Activated effector memory CD4-positive, alpha-beta T cell treated with Interleukin-2 at 50 U/mL for 16 hours (primary cell): ENCODE measurements around the gene CNOT6.

ENCODE experiments used
- DNase-seq: peaks from one replicate; pipeline ENCODE4 v3.0.0-alpha.2; 2020

CNOT6 gene

DNA sequence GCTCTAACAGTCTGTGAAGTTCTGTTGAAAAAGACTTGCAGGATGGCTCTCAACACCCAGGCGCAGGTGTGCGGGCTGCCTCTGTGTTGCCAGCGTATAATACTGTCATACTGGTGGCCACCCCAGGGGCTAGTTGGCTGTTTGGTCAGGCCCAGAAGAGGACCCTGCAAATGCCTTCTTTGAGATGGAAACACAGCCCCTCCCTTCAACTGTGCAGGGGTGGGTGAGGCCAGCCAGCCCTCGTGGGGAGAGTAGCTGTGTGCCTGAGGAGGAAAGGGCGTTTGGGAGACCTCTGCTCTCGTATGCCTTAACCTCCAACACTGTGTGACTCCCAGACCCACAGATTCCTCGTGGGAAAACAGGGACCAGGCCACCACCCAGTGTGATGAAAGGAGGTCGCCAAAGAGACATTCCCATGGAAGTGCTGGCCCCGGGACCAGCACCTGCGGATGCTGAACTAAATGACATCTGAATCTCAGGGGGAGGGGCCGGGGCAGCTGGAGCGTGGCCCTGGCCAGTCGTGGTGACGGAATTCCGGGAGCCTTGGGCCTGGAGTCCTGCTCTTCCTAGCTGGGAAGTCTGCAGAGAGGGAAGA lies 108.4 kb downstream of the CNOT6 start:
- no peak for DNase-seq

DNA sequence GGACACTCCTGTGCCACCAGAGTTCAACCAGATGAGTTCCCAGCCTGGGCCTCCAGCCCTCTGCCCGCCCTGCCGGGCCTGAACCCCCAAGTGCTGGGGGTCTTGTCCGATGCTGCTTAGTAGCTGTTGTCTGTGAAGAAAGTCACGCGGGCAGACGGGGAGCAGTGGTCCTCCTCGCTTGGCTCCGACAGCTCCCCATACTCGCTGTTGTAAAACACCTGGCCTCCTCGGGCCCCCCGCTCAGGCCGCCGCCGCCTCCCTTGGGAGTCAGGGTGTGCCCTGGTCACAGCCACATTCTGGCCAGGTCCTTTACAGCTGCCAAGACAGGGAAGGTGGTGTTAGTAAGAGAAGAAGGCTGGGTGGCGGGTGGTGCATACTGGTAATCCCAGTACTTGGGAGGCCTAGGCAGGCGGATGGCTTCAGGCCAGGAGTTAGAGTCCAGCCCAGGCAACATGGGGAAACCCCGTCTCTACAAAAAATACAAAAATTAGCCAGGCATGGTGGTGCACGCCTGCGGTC lies 109.0 kb downstream of the CNOT6 start:
- DNase-seq, result no peak

DNA sequence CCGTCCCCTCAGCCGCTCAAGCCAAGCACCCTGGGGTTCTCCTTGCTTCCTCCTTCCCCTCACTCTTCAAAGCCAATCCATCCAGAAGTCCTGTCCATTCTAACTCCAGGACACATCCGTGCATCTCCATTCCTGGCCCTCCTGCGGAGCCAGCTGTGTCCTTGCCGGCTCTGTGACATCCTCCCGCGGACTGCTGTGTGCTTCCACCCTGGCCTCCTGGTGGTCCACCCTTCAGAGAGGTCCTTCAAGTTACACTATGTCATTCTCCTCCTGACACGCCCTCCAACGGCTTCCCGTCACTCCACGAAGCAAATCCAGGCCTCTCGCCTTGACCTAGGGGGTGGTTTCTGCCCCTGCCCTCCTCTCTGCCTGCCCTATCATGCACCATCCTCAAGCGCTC lies 110.1 kb downstream of the CNOT6 start:
- DNase-seq, result no peak

DNA sequence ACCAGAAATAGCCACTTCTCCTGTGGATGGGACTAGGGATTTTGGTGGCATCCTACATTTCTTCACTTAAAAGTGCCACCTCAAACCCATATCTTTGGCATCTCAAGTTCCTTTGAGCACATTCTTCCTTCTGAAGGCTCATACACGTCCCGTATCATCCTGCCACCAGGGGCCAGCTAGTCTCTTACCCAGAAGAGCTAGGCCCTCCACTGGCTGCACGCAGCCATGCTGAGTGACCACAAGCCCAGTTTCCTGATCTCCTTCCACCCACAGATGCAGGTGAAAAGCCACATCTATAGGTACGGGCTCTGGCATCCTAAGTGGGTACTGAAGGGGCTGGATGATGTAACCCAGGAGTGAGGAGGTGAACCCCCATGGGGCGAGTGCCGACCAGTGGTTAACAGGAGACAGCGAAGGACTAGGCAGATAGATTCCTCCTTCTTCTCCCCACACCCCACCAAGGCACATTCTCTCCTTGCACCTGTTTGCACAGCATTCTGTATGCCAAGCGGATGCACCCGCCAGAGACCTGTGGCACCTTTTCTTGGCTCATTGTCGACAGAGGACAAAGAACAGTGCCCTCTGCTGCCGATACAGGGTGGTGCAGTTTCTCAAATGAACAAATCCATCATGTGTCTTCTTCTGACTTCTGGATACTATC lies 111.5 kb downstream of the CNOT6 start:
- peak; percentile 20 for DNase-seq

DNA sequence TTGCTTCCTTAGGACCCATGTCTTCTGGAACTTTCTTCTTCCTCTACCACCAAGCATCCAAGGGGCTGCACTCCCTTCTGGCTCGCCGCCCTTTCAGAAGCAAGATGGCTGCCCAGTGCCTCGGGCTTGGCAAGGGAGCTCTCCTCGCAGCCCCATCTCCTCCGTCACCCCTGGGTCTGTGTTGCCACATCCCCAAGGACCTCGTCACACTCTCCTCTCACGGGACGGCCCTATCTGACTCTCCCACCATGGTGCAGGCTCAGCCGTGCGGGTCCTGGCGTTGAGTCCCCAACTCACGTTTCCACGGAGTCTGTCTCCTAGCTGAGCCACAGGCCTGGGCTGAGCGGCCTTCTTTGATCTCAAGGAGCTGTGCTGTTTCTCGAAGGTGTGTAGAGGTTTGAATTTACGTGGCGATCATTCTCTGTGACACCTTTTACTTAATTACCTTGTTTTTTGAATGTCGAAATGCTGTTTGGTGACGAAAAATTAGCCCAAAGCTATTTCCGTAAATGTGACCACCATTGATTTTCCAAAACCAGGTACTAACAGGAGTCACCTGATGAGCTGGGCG lies 112.1 kb downstream of the CNOT6 start:
- DNase-seq, result no peak

DNA sequence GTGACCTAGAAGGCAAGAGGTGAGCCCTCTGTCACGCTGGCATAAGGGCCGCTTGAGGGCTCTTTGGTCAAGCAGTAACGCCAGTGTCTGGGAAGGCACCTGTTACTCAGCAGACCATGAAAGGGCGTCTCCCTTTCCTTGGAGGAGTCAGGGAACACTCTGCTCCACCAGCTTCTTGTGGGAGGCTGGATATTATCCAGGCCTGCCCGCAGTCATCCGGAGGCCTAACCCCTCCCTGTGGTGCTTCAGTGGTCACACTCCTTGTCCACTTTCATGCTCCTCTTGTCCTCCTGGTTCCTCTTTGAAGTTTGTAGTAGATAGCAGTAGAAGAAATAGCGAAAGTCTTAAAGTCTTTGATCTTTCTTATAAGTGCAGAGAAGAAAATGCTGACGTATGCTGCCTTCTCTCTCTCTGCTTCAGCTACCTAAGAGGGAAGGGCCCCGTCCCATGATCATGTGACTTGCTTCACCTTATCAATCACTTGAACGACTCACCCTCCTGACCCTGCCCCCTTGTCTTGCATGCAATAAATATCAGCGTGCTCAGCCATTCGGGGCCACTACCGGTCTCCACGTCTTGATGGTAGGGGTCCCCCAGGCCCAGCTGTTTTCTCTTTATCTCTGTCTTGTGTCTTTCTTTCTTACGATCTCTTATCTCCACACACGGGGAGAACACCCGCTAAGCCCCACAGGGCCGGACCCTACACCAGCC lies 113.8 kb downstream of the CNOT6 start:
- DNase-seq, result no peak

DNA sequence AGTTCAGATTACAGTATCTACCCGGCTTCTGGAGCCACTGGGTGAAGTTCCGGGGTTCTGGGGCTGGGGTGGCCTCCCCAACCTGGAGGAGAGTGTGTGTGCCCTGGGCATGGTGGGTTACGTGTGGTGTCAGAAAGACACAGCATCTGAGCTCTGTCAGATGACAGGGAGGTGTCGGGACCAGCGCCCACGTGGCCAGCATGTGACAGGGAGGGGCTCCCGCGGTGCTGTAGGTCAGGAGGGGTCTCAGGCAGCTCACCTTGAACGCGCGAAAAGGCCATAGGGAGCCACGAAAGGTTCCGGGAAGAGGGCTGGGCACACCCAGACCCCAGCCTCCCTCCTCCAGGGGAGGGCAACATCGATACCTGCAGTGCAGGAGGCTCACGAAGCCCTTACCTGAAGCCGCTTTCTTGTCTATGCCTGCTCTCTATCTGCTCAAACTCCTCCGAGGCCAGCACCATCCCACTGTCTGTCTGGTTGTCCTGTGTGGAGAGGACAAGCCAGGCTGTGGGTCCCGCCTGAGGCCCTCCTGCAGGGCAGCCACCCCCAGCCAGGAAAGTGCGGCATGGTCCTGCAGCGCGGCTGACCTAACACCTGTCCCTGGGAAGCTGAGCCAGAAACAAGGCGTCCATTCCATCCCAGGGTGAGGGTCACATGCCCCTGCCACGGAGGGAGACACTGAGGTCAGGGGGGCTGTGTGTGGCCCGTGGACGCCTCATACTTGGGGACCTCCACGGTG lies 114.6 kb downstream of the CNOT6 start:
- no peak for DNase-seq

DNA sequence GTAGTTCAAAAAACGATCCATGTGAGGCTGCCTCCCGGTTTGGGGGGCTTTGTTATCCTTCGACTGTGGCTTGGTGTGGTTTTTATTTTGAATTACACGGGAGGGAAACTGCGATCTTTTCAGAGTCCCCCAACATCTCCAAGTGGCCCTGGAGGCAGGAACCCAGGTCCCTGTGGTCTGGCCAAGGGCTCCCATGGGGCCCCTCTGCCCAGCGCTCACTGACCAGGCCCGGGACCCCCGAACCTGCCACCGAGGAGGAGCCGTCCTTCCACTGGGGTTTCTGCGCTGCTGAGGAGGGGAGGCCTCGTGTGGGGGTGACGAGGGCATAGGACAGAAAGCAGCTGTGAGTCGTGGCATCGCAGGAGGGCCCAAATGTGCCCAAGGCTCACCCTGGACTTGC lies 115.2 kb downstream of the CNOT6 start:
- no peak for DNase-seq

DNA sequence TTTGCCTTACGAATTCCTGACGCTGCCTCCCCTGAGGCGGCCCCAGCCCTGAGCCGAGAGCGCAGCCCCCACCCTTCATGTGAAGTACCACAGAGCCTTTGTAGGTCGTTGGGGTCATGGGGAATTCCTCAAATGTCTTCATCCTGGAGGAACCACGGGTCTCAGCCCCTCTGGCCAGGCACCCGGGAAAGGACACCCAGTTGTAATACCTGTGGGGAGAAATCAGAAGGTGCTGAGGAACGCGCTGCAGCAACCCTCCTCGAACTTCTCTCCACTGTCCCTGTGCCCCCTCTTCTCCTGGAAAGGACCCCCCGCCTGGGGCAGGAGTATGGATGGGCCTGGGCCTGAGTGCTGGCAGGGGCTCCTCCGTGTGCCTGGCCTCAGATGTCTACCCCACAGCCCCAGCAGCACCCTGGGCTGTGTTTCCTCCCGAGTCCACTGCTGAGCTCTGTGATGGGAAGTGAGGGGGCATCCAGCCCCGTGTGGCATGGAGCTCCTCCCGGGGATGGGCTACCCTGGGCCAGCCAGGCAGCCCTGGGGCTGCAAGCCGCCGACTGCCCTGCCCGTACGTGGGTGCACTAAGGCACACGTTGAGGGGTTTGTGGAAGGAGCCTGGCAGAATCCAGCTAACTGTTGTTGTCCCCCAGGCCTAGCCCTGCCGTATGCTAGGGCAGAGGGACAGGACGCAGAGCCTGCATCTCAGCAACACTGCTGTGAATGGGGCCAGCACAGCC lies 115.8 kb downstream of the CNOT6 start:
- no peak for DNase-seq

DNA sequence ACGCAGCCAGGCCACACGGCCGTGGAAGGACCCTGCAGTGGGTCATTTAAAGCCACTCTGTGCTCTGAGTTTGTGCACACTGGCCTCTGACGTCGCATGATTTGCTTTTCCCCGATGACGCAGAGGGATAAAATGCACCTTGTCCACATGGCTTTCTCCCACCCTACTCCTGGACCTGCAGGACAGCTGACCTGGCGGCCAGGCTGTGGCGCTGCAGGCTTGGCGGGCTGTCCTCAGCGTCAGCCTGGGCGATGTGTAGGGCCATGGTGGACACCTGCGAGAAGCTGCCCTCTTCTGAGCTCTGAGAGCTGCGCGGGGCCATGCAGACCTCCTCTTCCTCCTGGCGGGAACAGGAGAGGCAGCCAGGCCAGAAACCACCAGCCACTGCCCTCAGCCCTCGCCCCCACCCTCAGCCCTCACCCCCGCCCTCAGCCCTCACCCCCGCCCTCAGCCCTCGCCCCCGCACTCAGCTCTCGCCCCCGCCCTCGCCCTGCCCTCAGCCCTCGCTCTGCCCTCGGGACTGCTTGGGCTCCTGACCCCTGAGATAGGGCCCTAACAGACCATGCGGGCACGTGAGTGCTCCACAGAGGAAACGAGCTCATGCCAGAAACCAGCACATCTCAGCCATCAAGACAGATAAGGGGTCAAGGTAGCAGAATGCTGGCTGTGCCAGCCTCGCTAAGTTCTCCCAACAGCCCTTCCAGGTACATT lies 117.1 kb downstream of the CNOT6 start:
- DNase-seq, result no peak

DNA sequence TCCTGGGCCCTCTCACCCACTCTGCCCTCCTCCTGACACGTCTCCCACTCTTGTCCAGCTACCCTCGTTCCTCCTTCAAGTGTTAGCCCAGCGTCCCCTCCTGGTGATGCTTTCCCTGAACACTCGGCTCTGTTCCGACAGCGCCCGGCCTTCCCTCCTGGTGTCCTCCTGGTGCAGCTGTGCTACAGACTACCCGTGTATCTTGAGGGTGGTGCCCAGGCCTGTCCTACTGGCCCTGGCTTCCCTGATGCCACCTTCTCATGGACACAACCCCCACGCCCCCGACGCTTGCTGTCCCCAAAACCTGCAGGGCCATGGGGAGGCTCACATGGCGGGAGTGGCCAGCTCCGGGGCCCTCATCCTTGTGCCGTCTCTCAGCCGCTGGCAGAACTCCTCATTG lies 118.5 kb downstream of the CNOT6 start:
- no peak for DNase-seq

DNA sequence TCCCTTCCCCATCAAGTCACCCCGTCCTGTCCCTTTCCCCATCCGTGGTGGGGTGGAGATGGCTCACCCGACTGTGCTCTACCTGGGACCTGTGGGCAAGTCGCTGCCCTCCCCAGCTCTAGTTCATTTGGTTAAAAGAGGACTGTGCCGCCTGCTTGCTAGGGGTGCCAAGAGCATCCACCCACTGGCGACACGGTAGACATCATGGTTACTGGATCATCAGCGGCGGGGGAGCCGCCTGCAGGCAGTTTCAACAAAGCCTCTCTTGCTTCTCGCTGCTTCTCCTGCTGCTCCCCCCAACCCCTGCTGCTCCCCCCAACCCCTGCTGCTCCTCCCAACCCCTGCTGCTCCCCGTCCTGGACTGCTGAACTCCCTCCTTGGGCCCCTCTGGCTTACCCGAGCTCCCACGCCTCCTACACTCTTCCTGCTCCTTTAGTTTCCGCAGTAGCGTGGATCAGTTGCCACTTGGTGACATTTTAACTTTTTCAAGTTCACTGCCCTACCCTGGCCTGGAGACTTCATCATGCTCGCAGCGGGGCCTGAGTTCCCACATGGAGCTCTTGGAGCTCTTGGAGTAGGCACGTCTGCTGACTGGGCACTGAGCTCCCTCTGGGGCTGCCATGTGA lies 119.1 kb downstream of the CNOT6 start:
- no peak for DNase-seq

DNA sequence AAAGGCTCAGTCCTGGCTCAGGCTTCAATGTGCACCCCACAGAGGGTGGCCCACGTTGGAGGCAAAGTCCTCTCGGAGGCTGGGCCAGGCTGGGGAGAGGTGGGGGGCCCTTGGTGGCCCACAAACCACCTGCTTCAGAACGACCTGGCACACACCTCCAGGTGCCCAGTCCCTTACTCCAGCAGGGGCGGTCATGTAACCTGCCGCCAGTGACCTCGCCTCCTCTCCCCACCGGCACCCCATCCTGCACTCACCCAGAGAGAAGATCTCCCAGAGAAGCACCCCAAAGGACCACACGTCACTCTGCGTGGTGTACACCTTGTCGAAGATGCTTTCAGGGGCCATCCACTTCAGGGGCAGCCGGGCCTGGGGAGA lies 119.6 kb downstream of the CNOT6 start:
- DNase-seq, result no peak

DNA sequence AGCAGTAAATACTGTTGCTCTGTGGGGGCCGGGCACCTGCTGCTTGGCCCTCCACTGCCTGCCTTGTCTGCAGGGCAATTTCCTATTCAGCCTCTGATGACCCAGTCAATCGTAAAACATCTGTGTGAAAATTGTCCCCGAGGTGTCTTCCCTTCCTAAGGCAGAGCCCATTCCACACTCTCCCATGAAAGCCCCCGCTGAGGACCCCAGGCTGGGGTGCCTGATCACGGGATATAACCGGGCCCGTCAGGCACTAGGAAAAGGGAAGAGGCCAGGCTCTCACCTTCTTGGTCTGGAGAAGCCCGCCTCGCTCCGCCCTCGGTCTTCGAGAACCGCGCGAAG lies 124.3 kb downstream of the CNOT6 start:
- no peak for DNase-seq

DNA sequence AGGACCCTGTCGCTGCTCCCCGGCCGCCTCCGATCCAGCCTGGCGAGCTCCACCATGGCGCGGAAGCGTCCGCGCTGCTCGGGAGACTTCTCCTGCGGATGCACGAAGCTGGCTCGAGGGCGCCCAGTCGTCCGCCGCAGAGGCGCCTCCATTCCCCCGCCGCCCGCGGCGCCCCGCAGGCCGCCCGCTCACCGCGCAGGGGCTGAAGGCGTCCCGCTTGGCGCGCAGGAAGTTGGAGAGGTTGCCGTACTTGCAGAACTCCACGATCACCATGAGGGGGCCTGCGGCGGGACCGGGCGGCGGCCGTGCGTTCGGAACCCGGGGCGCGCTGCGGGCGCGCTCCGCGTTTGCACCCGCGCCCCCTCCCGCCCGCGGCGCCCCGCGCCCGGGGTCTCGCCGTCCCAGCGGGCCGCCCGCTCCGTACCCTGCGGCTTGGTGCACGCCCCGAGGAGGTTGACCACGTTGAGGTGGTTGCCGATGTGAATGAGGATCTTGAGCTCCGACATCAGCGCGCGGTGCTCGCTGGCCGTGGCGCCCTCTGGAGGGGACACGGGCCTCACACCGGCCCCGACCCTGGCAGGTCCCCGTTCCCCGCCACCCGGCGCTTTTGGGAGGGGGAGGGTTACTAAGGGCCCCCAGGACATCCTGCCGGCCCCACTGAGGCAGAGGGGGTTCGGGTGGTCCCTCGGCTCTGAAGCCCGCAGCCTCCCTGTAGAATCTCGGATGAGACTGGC lies 124.8 kb downstream of the CNOT6 start:
- DNase-seq, result no peak

DNA sequence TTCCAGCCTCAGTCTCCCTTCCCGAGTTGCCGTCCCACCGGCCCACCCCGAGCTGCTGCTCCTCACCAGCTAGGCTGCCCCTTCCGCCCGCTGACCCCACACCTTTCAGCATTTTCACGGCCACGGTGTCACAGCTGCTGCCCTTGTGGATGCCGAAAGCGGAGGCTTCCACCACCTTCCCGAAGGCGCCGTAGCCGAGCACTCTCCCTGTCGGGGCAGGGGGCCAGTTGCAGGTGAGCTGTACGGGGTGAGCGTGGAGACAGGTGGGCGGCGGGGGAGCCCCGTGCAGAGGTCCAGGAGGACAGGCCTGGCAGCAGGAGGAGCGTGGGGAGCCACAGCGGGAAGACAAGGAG lies 125.4 kb downstream of the CNOT6 start:
- no peak for DNase-seq

DNA sequence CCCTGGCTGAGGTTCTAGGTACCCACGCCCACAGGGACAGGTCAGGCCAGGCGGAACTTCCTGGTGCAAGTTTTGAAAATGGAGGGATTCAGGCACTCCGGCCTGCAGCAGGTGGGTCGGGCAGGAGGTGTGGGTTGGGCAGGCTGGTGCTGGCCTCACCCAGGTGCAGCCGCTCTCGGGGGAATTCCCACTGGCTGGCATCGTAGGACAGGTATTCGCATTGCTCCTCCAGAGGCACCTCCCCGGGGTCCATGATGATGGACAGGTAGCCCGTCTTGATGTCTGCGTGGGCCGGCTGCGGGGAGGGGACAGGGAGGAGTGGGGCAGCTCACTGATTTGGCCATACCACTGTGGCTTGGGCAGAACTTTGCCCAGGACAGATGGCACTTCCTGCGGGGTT lies 125.8 kb downstream of the CNOT6 start:
- no peak for DNase-seq

DNA sequence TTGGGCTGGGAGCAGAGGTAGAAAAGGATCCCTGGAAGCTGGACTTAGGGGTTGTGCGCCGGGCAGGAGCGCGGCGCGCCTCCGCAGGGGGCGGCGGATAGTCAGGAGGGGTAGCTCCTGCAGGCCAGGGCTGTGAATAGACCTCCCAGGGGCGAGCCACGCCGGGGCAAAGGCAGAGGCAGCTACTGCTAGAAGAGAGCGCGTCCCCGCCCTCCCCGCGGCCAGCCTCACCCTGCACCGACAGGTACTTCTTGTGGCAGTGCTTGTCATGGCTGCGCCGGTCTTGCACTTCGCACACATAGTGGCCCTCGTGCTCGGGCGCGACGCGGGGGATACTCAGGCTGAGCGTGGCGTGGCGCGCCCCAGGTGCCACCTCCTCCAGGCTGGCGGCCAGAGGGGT lies 127.1 kb downstream of the CNOT6 start:
- no peak for DNase-seq

DNA sequence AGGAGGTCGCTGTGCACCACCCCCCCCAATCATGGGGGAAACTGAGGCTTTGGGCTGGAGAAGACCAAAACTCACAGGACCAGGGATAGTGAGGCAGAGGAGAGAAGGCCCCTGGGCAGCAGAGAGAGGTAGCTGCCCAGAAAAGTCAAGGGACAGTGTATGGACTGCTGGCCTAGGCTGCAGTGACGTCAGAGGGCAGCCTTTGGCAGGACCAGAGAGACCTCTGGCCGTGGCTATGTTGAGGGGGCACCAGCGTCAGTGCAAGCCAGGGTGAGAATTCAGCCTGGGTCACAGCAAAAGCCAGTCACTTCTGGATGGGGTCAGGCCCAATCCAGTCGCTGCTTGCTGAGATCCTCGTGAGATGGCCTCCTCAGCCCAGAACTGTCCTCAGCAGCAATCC lies 128.7 kb downstream of the CNOT6 start:
- no peak for DNase-seq

DNA sequence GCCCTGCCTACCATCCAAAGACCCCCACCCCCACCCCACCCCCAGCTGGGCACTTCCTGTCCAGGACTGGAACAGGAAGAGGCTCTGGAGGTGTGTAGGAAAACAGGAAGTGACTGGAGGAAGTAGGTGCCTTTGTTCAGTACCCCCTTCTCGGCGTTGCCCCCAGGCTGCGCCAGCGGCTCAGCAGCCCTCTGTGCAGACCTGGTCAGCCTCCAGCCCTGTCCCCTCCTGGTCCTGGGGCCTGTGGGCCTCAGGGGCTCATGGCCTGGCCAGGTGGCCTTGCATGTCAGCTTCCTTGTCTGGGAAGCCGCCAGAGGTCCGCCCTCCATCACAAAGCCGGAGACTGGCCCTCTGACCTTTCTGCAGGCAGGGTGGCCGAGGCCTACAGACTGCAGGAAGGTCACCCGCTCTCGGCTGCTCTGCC lies 129.2 kb downstream of the CNOT6 start:
- no peak for DNase-seq

DNA sequence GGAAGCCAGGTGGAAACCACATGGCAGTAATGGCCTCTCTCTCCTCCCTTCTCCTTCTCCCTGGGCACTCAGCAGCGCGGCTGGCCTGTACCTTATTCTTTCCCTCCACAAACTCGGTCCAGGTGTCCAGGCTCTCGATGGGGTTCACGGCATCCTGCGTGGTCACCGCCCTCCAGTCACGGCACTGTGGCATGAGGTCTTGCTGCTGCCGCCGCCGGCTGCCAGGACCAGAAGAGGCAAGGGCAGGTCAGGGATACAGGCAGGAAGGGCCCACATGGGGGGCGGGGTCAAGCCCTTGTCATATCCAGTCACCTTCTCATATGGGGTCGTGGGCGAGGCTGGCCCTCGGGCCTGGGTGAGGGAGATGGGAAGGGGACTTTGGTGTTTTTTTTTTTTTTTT lies 129.7 kb downstream of the CNOT6 start:
- DNase-seq, result no peak
